Cerebellar nuclear complex (tissue), 1 donor: Measurements from ENCODE around the gene RHOT2.

Source experiments
- DNase-seq, 2 experiments: peaks; one replicate each; lab custom pipeline; 2025; lab: John Stamatoyannopoulos, UW

The RHOT2 gene

DNA sequence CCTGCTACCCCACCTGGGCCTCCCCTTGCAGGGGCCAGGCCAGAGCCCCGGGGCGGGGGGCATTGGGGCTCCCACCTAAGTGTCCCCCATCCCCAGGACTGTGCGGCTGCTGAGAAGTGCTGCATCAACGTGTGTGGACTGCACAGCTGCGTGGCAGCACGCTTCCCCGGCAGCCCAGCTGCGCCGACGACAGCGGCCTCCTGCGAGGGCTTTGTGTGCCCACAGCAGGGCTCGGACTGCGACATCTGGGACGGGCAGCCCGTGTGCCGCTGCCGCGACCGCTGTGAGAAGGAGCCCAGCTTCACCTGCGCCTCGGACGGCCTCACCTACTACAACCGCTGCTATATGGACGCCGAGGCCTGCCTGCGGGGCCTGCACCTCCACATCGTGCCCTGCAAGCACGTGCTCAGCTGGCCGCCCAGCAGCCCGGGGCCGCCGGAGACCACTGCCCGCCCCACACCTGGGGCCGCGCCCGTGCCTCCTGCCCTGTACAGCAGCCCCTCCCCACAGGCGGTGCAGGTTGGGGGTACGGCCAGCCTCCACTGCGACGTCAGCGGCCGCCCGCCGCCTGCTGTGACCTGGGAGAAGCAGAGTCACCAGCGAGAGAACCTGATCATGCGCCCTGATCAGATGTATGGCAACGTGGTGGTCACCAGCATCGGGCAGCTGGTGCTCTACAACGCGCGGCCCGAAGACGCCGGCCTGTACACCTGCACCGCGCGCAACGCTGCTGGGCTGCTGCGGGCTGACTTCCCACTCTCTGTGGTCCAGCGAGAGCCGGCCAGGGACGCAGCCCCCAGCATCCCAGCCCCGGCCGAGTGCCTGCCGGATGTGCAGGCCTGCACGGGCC, 35.2 kb upstream of the RHOT2 start:
- DNase-seq = no peak

DNA sequence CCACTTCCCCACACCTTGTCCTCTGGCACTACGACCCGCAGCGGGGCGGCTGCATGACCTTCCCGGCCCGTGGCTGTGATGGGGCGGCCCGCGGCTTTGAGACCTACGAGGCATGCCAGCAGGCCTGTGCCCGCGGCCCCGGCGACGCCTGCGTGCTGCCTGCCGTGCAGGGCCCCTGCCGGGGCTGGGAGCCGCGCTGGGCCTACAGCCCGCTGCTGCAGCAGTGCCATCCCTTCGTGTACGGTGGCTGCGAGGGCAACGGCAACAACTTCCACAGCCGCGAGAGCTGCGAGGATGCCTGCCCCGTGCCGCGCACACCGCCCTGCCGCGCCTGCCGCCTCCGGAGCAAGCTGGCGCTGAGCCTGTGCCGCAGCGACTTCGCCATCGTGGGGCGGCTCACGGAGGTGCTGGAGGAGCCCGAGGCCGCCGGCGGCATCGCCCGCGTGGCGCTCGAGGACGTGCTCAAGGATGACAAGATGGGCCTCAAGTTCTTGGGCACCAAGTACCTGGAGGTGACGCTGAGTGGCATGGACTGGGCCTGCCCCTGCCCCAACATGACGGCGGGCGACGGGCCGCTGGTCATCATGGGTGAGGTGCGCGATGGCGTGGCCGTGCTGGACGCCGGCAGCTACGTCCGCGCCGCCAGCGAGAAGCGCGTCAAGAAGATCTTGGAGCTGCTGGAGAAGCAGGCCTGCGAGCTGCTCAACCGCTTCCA, 34.4 kb upstream of the RHOT2 start:
- no peak for DNase-seq

DNA sequence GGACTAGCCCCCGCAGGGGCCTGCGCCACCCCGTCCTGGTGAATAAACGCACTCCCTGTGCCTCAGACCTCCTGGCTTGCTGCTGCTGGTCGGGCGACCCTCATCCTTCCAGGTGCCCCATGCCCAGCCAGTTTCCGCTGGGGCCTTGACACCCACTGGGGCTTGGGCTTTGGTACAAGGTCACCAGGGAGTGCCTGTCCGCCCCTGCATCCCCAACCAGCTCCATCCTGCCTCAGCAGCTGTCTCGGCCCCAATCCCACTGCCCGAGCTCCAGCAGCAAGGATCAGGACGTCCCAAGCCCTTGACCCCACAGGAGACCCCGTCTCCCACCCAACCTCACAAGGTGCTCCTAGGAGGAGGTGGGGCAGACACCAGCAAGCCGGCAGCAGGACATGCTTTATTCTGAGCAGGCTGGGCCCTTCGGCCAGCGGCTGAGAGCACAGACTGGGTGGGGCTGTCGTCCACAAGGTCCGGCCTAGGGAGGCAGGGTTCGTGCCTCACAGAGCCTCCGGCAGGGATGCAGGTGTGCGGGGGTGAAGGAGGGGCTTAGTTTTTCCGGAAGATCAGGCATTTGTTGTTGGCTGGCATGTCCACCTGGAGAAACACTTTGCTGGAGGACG, 33.8 kb upstream of the RHOT2 start:
- no peak for DNase-seq

DNA sequence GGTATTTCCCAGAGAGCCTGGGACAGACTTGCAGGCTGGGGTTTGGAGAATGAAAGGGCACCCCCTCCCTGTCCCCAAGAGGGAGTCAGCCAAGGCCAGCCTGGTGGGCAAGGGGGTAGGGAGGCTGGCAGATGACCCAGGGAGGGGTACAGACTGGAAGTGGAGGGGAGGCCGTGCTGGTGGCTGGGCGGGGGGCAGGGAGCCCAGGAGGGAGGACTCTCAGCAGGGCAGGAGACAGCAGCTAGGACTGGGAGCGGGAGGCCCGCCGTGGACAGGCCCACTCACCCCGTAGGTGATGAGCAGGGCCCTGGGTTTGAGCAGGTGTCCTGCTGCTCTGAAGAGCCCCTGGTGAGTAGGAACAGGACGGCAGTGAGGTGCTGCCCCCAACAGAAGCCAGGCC, 32.9 kb upstream of the RHOT2 start:
- no peak for DNase-seq

DNA sequence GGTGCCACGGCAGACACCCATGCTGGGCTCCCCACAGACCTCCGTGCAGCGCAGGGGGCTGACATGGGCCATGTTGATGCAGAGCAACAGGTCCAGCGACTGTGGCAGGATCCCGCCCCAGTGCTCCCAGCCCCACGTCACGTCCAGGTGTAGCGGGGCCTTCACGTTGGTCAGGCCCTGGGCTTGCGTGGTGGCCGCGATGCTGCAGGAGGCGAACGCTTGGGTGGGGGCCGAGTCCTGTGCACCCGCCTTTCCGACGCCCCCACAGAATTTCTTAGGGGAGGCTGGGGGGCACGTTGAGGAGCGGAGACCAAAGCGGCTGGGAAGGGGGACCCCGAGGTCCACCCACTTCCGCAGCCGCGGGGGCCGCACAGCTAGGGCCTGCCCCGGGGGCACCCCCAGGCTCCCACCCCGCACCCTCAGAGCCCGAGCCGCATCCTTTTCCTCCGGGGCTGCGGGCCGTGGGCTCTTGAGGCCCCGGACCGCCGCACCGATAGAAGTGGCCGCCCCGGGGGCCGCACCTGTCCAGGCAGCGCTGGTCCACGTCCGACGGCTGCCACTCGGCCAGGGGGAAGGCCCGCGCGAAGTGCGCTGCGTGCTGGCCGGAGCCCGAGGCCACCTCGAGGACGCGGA, 32.2 kb upstream of the RHOT2 start:
- DNase-seq = no peak

DNA sequence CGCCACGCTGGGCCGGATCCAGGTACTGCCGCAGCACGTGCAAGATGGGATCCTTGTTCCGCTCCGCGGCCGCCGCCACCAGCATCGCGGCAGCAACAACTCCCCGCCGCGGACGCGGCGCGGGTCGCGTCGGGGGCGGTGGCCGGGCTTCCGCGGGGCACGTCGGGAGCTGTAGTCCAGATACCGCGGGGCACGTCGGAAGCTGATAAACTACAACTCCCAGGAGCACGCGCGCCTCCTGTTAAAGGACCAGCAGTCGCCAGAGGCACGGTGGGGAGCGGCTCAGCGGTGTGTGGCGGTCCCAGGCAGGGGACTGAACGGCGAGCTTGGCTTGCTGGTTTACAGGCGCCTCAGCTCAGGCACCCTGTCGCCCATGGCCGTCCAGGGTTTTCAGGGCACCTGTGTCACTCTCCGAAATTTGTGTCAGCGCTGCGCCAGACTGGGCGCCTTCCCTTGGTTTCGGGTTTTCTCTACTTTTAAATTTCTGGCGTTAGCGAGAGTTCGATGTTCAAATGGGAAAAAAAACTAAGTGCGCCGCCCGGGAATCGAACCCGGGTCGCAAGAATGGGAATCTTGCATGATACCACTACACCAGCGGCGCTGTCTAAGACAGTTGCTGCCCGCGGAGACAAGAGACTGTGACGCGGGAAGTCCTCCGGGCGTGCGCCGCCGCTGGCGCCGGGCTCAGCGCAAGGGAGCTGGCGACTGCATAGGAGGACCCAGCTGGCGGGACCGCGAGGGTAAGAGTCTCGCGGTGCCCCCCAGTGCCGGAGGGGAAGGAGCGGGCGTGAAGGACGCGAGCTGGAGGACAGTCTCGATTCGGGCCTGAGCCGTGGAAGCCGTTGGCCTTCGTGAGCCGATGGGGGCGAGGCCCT, 31.5 kb upstream of the RHOT2 start, which contains the start of gene METTL26:
Gene METTL26 (minus strand): TSS at position 100 of the 875 bp plus-strand sequence. CDS start 15 bp downstream, at position 85.
- DNase-seq = peak; percentile 63 to 89

DNA sequence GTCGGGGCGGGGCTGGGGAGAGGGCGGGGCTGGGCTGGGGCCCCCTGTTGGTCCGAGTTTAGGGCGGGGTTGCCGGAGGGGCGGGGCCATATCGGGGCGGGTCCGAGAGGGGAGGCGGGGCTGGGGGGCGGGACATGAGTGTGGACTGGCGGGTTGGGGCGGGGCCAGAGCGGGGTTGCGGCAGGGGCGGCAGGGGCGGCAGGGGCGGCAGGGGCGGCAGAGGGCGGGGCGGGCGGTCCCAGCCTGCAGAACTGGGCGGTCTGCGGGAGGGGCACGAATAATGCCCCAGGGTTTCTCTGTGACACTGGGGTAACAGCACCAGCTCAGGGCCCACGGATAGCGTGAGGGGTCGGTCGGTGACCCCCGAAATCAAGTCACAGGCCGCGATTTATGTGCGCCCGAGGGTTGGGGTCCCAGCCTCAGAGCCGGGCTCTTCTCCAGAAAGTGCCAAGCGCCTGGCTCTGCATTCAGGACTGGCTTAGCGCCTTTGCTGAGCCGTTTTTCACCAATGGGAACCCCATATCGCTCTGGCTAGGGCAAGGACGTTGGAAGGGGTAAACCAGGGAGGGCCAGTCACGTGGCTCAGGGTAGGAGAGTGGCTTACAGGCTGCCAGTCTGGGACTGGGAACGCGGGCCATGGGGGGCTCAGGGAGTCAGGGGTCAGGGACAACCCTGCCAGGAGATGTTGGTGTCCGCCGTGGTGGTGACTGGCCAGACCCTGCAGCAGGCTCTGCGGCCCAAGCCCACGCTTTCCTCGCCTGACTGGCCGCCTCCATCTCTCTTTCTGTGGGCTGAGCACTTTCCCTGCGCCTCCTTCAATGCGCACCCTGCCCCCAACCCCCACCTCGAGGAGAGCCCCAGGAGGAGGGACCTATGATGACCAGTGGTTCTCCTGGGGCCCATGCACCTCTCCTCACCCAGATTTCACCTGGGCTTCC, 30.6 kb upstream of the RHOT2 start:
- DNase-seq = no peak

DNA sequence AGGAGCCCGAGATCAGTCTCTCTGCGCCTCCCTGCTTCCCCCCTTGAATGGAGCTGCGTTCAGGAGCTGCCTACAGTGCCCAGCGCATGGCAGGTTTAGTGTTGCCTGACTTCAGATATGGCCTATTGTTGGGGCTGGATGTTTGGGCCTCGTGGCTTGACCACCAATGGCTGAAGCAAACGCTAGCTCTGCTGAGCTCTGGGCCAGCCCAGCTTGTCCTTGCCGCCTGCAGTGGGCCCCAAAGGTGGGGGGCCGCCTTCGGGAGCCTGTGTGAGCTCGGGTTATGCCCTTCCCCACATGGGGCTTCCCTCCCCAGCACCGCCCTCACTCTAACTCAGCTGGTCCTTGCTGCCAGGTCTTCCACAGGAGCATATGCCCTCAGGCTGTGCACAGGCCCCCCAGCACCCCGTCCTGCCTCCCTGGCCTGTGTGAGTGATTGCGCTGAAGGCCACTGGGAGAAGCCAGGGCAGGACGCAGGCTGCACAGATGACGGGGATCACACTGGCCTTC, 29.8 kb upstream of the RHOT2 start:
- no peak for DNase-seq

DNA sequence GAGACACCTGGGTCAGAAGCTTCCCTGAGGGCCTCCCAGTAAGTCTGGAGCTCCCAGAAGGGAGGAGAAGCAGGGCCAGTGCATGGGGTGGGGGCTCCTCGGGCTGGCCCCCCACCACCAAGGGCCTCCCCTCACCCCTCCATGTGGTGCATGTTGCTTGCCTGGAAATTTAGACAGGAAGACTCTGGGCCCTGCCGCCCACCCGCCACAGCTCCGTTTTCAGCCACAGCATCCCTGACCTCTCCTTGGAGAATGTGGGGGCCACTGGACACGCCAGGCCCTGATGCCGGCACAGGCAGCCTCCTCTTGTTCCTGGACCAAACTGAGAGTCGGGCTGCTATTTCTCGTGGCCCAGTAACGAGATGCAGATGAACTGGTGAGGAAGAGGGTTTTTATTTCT, 29.1 kb upstream of the RHOT2 start:
- DNase-seq = no peak

DNA sequence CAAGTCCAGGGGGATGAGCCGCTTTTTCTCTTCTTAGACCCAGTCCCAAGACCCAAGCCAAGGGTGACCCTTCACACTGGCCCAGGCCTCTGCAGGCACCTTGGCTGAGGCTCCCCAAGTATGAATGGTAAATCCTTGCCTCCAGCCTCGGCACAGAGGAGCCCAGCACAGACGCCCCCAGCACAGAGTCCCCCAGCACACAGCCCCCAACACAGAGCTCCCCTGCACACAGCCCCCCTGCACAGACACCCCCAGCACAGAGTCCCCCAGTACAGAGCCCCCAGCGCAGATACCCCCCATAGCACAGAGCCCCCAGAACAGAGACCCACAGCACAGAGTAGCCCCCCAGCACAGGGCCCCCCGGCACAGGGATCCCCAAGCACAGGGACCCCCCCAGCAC, 27.3 kb upstream of the RHOT2 start:
- DNase-seq = no peak

DNA sequence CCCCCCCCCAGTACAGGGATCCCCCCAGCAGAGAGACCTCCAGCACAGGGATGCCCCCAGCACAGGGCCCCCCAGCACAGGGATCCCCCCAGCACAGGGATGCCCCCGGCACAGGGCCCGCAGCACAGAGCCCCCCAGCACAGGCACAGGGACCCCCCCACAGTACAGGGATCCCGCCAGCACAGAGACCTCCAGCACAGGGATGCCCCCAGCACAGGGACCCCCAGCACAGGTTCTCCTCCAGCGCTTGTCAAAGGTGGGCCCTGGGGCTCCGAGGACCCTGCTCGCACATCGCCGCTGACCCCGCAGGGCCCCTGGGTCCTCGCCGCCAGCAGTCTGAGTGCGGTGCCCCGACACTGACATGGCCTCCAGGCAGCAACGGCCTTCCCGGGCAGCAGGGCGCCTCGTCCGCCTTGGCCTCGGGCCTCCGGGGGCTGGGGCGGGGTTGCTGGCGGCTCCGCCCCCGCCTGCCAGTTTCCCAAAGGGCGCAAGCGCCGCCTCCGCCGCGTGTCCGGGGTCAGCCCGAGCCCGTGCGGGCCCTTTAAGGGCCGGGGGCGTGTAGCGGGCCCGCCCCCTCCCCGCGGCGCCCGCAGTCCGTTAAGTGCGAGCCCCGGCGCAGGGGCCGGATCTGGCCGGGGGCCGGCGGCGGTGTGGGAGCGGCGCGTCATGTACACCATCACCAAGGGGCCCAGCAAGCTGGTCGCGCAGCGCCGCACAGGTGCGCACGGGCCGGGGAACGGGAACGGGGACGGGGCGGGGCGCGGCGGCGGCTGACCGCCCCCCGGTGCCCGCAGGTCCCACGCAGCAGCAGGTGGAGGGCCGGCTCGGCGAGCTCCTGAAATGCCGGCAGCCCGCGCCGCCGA, 26.4 kb upstream of the RHOT2 start, which contains the start of gene MCRIP2:
Gene MCRIP2 (plus strand): TSS at position 503 of the 863 bp plus-strand sequence. CDS start 164 bp downstream, at position 667.
- DNase-seq = no peak

DNA sequence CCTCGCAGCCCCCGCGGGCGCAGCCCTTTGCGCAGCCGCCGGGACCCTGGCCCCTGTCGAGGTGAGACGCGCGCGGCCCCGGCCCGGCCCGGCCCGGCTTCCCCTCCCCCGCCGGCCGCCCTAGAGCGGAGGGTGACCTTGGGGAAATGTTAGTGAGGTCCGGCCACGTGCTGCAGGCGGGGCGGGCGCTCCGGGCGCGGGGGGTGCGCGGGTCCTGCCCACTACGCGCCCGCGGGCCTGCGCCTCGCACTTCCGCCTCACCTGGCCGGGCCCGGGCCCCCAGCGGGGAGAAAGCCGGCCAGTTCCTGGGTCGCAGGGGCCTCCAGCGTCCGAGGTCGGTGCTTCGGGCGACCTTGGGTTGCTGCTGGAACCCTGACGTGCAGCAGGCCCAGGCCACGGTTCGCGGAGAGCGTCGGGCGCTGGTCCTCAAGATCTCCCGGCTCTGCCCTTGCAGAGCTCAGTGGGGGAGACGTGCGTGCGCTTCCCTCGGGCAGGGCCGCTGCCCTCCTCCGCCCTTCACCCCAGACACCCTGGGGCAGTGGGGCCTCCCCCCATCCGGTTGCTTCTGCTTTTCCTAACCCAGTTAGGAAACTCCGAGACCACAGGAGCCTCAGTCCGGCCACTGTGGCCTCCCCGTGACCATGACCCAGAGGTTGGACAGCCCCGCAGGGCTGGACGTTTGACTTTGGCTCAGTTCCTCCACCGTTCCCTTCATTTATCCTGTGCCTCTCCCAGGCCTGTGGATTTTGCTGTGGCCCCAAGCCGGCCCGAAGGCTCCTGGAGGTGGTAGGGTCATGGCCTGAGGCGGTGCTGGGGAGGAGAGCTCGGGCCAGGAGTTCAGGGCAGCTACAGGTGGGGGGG, 25.5 kb upstream of the RHOT2 start:
- DNase-seq = no peak

DNA sequence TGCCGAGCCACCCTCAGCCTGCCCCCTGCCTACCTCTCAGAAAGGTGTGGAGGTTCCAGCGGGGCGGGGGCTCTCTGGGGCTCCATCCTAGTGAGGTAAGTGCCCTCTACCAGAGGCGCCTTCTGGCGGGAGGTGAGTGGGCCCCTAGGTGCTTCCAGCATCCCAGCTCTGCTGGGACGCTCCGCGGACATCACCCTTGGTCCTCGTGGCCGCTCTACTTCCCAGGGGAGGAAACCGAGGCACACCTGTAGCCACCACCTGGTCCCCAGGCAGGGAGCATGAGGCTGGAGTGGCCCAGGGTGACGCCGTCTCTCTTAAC, 24.9 kb upstream of the RHOT2 start:
- no peak for DNase-seq

DNA sequence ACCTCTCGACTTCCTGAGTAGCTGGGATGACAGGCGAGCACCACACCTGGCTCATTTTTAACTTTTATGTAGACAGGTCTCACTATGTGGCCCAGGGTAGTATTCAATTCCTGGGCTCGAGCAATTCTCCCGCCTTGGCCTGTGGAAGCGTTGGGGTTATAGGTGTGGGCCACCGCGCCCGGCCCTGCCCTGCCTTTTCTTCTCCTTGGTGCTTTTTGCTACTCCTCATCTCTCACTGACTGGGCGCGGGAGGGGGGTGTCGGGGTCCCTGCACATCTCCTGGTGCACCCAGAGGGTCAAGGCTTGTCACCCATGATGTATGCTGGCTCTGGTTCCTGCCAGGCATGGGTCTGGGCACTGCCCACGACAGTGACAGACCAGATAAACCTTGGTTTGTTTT, 23.4 kb upstream of the RHOT2 start:
- DNase-seq = no peak

DNA sequence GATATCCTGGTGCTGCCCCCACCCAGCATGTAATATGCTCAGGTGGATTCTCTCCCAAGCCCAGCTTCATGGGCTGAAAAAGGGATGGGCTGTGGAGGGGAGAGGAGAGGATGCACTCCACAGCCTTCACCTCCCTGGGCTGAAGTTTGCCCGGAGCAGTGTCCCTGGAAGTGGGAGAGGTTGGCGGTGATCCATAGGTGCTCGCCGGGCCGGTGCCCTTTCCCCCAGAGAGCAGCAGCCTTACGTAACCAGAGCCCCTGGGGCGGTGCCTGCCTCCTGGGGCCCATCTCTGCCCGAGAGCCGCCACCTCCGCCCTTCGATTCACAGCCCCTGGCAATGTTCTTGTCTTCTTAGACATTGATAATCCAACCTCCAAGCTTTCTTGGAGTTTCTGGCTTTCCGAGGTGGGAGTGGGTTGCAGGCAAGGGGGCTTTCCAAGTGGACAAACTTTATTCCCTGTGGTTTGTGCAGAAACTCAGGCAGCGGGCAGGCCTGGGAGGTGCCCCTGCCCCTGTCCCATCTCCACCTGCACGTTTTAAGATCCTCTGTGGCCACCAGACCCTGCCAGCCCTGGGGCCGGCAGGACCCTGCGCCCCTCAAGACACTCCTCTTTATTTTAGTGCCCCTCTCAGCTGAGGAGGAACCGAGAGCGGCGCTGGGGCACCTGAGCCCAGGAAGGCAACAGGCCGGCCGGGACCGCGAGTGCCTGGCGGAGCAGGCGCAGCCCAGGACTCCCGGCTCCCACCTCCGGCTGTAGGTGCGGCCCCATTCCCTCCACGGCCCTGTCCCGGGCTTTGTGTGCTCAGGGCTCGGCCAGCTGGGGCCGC, 21.9 kb upstream of the RHOT2 start:
- no peak for DNase-seq

DNA sequence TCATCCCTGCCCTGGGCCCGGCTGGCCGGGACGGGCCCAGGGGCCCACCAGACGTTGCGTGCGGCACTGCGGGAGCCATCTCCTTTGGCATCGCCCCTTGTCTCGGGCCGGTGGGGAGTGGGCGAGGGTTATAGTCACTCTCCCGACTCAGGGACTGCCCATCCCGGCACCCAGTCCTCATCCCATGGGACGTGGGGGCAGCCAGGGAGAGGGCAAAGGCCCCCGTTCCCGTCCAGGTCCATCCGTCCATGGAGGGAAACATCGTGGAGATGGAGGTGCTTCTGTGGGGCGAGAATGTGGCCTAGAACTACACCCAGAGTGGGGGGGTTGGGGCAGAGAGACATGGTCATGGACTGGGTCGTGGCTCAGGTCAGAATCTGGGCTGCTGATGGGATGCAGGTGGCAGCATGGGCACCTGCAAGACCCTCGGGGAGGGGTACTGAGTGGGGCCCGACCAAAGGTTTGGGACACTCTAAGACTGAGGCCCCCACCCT, 21.2 kb upstream of the RHOT2 start:
- no peak for DNase-seq
